ENCODE data around the gene CABP1.

CABP1 gene

GRCh38 chr12:120670667-120671066 is 30.2 kb downstream of the CABP1 start:
- H3K4me3 ChIP-seq (ENCODE audit: low read depth, low read length): no peak overlapping the region
- no peak for TF ChIP-seq CTCF (IDR thresholded peaks at IDR 0.05; ENCODE audit: borderline replicate concordance, insufficient read depth, low read depth, low read length)

- H3K4me3 ChIP-seq (ENCODE audit: low read depth, low read length): no peak overlapping the region
- no peak for TF ChIP-seq CTCF (IDR thresholded peaks at IDR 0.05; ENCODE audit: borderline replicate concordance, insufficient read depth, low read depth, low read length)
Measured at GRCh38 chr12:120674097-120674636, 33.7 kb downstream of the CABP1 start.

- no peak overlapping the region for H3K4me3 ChIP-seq (ENCODE audit: low read depth, low read length)
- no peak for TF ChIP-seq CTCF (IDR thresholded peaks at IDR 0.05; ENCODE audit: borderline replicate concordance, insufficient read depth, low read depth, low read length)
Measured at GRCh38 chr12:120677765-120678473, 37.5 kb downstream of the CABP1 start.

GRCh38 chr12:120678572-120678971 is 38.1 kb downstream of the CABP1 start:
- H3K4me3 ChIP-seq (ENCODE audit: low read depth, low read length): no peak overlapping the region
- TF ChIP-seq CTCF (IDR thresholded peaks at IDR 0.05; ENCODE audit: borderline replicate concordance, insufficient read depth, low read depth, low read length): no peak

GRCh38 chr12:120680165-120680738 is 39.8 kb downstream of the CABP1 start:
- H3K4me3 ChIP-seq (ENCODE audit: low read depth, low read length): no peak overlapping the region

GRCh38 chr12:120684523-120684932 is 44.1 kb downstream of the CABP1 start:
- no peak overlapping the region for H3K4me3 ChIP-seq (ENCODE audit: low read depth, low read length)
- TF ChIP-seq CTCF (IDR thresholded peaks at IDR 0.05; ENCODE audit: borderline replicate concordance, insufficient read depth, low read depth, low read length): no peak

More at GRCh38 chr12:120680165-120680738, 39.8 kb downstream of the CABP1 start:
- TF ChIP-seq CTCF (IDR thresholded peaks at IDR 0.05; ENCODE audit: borderline replicate concordance, insufficient read depth, low read depth, low read length): no peak

GRCh38 chr12:120685522-120685921 is 45.1 kb downstream of the CABP1 start:
- no peak overlapping the region for H3K4me3 ChIP-seq (ENCODE audit: low read depth, low read length)
- TF ChIP-seq CTCF (IDR thresholded peaks at IDR 0.05; ENCODE audit: borderline replicate concordance, insufficient read depth, low read depth, low read length): no peak

Data from GM12875 (cell line).